ENCODE measurements around the gene AEN. TPM values are rescaled to one million over a fixed set of nuclear protein-coding genes. Genes with fewer than 3 reads are reported as not detected.
A peak's percentile ranks its signal among the peaks of the same experiment; 100 is the strongest.

Gene AEN
- polyA plus RNA-seq, 2 of the 4 experiments (the other 2 are of a cell fraction) = 57.2 to 74.9 TPM

DNA sequence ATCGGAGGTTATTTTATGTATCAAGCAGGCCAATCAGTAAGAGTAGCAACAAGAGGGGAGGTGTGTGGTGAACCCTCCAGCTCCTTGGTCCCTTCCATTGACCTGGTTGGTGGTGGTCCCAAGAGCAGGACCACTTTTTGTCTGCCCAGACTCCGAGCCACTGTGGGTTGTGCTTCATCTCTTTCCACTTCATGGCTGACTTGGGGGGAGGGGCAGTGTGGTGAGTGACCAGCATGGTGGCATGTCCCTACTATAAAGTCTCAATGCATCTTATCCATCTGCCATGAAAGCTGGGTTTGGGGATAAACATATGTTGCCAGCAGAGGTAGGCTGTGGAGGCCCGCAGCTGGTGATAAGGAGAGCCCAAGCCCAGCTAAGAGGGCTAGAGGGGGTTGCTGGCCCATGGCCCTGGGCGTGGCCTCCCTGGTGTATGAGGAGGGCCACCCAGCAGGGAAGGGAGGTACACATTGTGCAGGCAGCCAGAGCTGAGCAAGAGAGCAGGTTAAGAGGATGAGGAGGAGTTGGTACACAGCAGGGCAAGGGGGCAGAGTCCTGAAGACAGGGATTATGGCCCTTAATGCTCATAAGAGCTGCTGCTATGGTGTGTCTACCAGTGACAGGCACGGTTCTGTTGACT lies 7.0 kb downstream of the AEN start:
- POLR2A ChIA-PET = no interaction called here
- 82% methylated on average over 5 of the region's 5 CpGs for WGBS (ENCODE audit: missing lambda C conversion rate)
- TF ChIP-seq FOSL2 (IDR thresholded peaks at IDR 0.05) = no peak
- 0 out of 2 replicates have a peak, but pooled peaks have one; percentile 2 for TF ChIP-seq FOSL2 (CRISPR knock-in tag; IDR thresholded peaks at IDR 0.05)
- no peak for TF ChIP-seq CEBPB (IDR thresholded peaks at IDR 0.05)
- H3K4me1 ChIP-seq = peaks cover 79% of the 10 kb centered on the region
- H3K9me3 ChIP-seq = no peaks in the 10 kb centered on the region
- no peak overlapping the region for H3K4me3 ChIP-seq
- H3K27ac ChIP-seq = no peak overlapping the region
- DNase-seq (ENCODE audit: low read depth in 1 of 2, low spot score in 1 of 2) (no peak), ATAC-seq (no peak), FAIRE-seq (no peak)
- CTCF ChIA-PET = interaction anchor here (1.0 kb wide), 1 partner anchor 27 kb away, joined by 4 read pairs; no protein-coding TSS in a partner anchor
- H3K4me2 ChIP-seq = peak overlapping the region; percentile 16; the same call in 2 of the 3 replicates

- POLR2A ChIA-PET = no interaction called here
- Histone ChIP-seq H3K4me1 (peaks cover 70% of the 10 kb centered on the region), H3K4me3 (no peak overlapping the region), H3K27ac (0 out of 6 replicates have a peak overlapping the region, but pooled peaks of 1 of the 2 experiments have one; percentile 5), H3K4me2 (peak overlapping the region; percentile 59; the same call in 2 of the 3 replicates), H3K9me3 (no peaks in the 10 kb centered on the region)
- DNase-seq (ENCODE audit: low read depth in 1 of 2, low spot score in 1 of 2) (no peak), FAIRE-seq (no peak), ATAC-seq (no peak)
- CTCF ChIA-PET = no interaction called here
- WGBS (ENCODE audit: missing lambda C conversion rate) = 94% methylated on average over 15 of the region's 16 CpGs
- TF ChIP-seq SREBF2 (IDR thresholded peaks at IDR 0.05) (no peak), ZNF302 (CRISPR knock-in tag; IDR thresholded peaks at IDR 0.05) (no peak), RNF2 (IDR thresholded peaks at IDR 0.05; ENCODE audit: borderline replicate concordance, low read depth) (no peak), JUN (IDR thresholded peaks at IDR 0.05) (no peak; a peak in 1 of 5 replicates), ZSCAN20 (CRISPR knock-in tag; IDR thresholded peaks at IDR 0.05) (no peak), ESRRA (IDR thresholded peaks at IDR 0.05; ENCODE audit: borderline replicate concordance, low read length) (no peak), USF2 (IDR thresholded peaks at IDR 0.05) (no peak), PHF8 (IDR thresholded peaks at IDR 0.05; ENCODE audit: borderline replicate concordance, low read depth) (no peak), BCL3 (IDR thresholded peaks at IDR 0.05) (no peak), SMC3 (IDR thresholded peaks at IDR 0.05) (no peak), RARB (CRISPR knock-in tag; IDR thresholded peaks at IDR 0.05) (no peak), HEYL (CRISPR knock-in tag; IDR thresholded peaks at IDR 0.05) (no peak), MAFK (IDR thresholded peaks at IDR 0.05; ENCODE audit: partially characterized antibody) (no peak), EHMT2 (IDR thresholded peaks at IDR 0.05; ENCODE audit: low read depth) (no peak)
Observed at GRCh38 chr15:88629071-88629470, 7.9 kb downstream of the AEN start.

DNA sequence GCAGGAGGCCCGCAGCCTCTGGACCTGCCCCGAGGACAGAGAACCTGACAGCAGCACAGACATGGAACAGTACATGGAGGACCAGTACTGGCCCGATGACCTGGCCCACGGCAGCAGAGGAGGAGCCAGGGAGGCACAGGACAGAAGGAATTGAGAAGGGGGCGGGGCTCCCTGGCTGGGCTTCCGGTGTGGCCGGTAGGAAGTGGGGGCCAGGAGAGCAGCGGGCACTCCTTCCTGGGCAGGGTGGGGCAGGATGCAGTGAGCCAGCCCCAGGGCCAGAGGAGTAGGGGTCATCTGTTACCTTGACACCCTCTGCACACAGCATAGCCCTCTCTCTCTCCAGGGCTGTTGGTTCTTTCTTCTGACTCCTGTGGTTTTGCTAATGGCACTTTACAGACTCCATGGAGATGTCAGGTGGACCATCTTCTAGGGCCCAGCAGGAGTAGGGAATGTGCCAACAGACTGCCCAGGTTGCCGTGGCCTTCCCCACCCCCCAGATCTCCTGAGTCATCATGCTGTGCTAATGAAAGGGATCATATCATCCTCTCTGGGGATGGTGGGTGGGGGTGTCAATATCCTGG lies 9.1 kb downstream of the AEN start:
- no peaks in the 10 kb centered on the region for H3K9me3 ChIP-seq
- no peak for FAIRE-seq
- peaks cover 67% of the 10 kb centered on the region for H3K4me1 ChIP-seq
- peak overlapping the region; percentile 31 to 61; a peak in 4 of 6 replicates for H3K27ac ChIP-seq
- H3K4me3 ChIP-seq = peak overlapping the region; percentile 14
- POLR2A ChIA-PET = interaction anchor here (0.8 kb wide), 1 partner anchor 9 kb away, joined by 4 read pairs; the partner anchor contains the start of gene AEN
- CTCF ChIA-PET = interaction anchor here (1.0 kb wide), 1 partner anchor 27 kb away, joined by 4 read pairs; no protein-coding TSS in a partner anchor
- peak; percentile 63 to 67 for ATAC-seq
- TF ChIP-seq MAFK (IDR thresholded peaks at IDR 0.05; ENCODE audit: partially characterized antibody) (peak; percentile 52), ZFP36 (IDR thresholded peaks at IDR 0.05; ENCODE audit: borderline replicate concordance, partially characterized antibody) (no peak), MYC (IDR thresholded peaks at IDR 0.05; ENCODE audit: borderline replicate concordance, low read length) (no peak), RFX5 (IDR thresholded peaks at IDR 0.05) (peak; percentile 74), FOSL2 (IDR thresholded peaks at IDR 0.05) (no peak), FOSL2 (CRISPR knock-in tag; IDR thresholded peaks at IDR 0.05) (0 out of 2 replicates have a peak, but pooled peaks have one; percentile 33), EP300 (IDR thresholded peaks at IDR 0.05) (no peak), JUN (IDR thresholded peaks at IDR 0.05) (0 out of 5 replicates have a peak, but pooled peaks of 1 of the 2 experiments have one; percentile 23), HDAC2 (IDR thresholded peaks at IDR 0.05) (no peak)
- H3K4me2 ChIP-seq = peak overlapping the region; percentile 59
- DNase-seq (ENCODE audit: low read depth in 1 of 2, low spot score in 1 of 2) = peak in 1 of 2 experiments; percentile 53
- WGBS (ENCODE audit: missing lambda C conversion rate) = 42% methylated on average over 8 of the region's 9 CpGs
